GM19035 (cell line): ENCODE data around the gene B3GAT1.
"Not testable (repeated sequence)": the region's sequence is repeated elsewhere in the genome, so short reads cannot be mapped to it uniquely, and the experiment has no call there.

Experiments used
- ATAC-seq: cut with Tn5 transposase; IDR thresholded peaks from one replicate; pipeline ENCODE4 v1.9.1; 2021; ENCODE audit not compliant: unreplicated experiment

Gene B3GAT1, protein sequence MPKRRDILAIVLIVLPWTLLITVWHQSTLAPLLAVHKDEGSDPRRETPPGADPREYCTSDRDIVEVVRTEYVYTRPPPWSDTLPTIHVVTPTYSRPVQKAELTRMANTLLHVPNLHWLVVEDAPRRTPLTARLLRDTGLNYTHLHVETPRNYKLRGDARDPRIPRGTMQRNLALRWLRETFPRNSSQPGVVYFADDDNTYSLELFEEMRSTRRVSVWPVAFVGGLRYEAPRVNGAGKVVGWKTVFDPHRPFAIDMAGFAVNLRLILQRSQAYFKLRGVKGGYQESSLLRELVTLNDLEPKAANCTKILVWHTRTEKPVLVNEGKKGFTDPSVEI

GRCh38 chr11:134412203-134413042, at the start of gene B3GAT1:
Gene B3GAT1, minus strand, starts transcription at chr11:134412242. Its CDS starts 24,583 bp downstream, at chr11:134387659.
- ATAC-seq, result no peak

- ATAC-seq, result no peak
These were observed 49.6 kb upstream of the B3GAT1 start for GRCh38 chr11:134461621-134462020.

DNA sequence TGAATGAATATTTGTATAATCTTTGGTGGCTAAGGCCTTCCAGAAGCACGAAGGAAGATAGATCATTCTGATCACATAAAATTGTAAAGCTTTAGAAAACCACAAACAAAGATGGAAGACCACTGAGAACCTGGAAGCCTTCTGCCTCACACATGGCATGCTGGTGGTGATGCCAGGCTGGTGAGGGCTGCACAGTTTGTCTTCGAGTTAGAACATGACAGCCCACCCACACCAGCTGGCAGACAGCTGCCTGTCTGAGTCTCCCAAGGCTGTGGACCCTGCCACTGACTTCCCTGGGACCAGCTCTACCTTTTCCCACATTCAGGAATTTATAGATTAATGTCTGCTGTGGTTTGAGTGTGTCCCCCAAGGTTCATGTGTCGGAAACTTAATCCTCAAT, 48.8 kb upstream of the B3GAT1 start:
- ATAC-seq, result no peak

DNA sequence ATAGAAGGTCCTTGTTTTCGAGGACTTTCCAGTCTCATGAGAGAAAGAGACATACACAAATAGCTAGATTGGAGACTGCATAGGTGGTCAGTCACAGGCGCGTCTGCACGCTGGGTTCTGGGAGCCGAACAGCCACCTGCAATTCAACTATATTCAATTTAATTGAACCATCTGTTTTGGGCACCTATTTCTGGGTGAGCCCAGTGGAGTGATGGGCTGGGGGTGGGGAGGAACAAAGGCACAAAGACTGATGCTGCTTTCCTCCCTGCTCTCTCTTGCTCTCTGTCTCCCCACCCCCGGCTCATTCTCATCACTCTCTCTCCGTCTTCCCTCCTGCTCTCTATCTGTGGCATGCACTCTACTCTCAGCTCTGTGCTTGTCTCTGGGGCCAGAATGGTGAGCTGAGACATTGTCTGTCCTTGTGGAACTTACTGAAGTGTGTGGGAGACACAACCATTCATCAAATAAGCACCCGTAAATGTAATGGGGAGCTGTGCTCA, 48.1 kb upstream of the B3GAT1 start:
- ATAC-seq, result no peak

DNA sequence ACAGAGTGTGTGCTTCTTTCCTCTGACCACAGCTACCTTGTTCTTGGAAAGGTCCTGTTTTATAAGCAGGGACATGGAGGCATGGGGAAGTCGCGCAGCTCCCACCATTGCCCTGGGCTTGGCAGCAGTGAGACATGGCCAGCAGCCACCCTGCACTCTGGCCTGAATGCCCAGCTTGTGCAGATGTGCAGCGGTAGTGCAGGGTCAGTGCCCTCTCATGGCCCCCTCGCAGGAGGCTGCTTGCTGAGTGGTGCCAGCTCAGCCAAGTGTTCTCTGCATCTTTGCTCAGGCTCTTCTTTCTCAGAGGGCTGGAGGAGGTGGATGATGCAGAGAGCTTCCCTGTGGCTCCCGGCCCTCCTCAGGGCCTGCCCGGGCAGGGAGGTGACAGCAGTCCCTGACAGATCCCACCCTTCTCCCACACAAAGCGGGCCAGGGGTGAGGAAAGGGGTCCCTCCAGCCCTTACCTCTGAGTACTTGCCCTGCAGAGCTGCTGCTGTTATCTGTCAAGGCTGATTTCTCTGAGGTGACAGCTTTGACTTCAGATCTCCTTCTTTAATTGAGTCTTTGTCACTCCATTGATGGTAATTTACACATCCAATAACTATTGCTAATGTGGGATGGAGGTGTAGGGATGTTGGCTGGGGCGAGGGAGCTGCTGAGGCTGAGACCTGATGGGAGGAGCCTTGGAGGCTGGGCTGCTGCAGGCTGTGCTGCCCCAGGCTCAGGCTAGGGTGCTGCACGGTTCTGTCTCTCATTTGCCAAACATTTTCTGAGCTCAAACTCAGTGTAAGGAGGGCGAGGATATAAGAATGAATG, 47.4 kb upstream of the B3GAT1 start:
- no peak for ATAC-seq

DNA sequence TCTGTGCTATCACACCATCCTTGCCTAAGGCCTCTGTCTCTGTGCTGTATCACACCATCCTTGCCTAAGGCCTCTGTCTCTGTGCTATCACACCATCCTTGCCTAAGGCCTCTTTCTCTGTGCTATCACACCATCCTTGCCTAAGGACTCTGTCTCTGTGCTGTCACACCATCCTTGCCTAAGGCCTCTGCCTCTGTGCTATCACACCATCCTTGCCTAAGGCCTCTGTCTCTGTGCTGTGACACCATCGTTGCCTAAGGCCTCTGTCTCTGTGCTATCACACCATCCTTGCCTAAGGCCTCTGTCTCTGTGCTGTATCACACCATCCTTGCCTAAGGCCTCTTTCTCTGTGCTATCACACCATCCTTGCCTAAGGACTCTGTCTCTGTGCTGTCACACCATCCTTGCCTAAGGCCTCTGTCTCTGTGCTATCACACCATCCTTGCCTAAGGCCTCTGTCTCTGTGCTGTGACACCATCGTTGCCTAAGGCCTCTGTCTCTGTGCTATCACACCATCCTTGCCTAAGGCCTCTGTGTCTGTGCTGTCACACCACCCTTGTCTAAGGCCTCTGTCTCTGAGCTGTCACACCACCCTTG, 45.5 kb upstream of the B3GAT1 start:
- not testable (repeated sequence) for ATAC-seq

DNA sequence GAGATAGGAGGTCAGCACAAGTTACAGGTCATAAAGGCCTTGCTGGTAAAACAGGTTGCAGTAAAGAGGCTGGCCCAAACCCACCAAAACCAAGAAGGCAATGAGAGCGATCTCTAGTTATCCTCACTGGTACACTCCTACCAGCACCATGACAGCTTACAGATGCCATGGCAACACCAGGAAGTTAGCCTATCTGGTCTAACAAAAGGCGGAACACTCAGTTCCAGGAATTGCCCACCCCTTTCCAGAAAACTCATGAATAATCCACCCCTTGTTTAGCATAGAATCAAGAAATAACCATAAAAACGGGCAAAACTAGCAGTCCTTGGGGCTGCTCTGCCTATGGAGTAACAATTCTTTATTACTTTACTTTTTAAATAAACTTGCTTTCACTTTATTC, 43.5 kb upstream of the B3GAT1 start:
- ATAC-seq, result no peak

DNA sequence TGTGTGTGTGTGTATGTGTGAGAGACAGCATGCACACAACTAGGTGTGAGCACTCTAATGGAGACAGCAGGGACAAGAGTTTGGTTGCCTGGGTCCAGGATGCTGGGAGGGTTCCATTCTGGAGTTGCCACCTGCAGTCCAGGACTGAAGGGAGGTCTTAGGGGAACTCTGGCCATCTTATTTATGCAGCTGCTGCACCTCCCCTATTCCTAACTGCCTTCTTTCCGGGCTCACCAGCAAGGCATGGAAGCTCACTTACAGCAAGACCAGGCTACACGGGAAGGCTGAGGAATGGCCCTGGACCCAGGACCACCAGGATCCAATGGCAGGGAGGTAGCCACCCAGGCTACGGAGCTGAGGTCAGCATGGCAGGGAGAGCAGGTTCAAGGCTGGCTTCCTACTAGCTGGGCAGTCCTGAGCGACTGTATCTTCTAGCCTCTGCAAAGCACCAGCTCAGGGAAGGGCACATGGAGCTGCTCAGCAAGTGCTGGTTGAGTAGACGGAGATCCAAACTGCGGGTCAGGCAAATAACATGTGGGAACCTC, 42.2 kb upstream of the B3GAT1 start:
- no peak for ATAC-seq

- no peak for ATAC-seq
These were observed 41.4 kb upstream of the B3GAT1 start for GRCh38 chr11:134453441-134453840.

DNA sequence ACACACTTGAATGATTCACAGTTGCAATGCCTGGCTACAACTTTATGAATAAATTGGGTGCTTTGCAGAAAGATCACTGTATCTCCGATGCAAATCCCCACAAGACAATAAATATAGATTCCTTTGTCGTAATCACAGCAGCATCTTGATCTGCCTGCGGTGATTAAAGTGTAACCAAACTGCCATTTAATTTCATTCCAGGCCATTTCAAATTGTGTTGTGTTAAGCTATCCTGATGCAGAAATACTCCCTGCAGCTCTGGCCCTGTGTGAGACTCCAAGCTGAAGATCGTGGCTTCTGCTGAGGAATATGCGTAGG, 40.8 kb upstream of the B3GAT1 start:
- no peak for ATAC-seq

DNA sequence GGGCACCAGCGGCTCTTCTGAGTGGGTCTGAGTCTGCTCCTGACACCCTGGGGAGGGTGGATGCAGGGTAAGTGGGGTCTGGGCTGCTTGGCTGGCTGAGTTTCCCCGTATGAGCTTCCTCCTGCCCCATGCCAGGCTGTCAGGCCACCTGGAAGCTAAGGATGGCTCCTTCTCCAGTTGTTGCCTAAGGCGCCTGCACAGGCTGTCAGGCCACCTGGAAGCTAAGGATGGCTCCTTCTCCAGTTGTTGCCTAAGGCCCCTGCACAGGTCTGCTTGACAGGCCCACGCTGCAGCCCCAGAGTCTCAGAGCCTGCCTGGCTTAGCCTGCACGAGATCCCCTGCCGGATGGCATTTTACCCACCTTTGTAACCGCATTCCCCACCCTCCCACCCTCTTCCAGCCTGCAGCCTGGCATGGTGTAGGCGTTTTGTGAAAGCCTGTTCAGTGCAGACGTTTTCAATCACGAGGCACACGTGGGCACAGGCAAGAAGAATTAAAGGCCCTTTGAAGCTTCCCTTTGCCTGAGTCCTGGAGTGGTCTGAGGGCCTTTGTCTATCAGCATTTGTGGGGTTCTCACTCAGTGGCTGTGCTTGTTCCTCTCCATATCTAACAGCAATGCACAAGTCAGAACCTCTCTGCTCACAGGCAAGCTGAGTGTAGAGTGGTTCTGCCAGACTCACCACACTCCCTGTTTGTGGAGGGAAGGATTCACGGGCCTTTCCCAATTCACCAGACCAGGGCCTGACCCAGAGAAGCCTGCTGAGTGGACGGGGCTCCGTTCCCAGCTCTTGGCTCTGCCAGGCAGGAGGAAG, 40.2 kb upstream of the B3GAT1 start:
- ATAC-seq, result no peak

DNA sequence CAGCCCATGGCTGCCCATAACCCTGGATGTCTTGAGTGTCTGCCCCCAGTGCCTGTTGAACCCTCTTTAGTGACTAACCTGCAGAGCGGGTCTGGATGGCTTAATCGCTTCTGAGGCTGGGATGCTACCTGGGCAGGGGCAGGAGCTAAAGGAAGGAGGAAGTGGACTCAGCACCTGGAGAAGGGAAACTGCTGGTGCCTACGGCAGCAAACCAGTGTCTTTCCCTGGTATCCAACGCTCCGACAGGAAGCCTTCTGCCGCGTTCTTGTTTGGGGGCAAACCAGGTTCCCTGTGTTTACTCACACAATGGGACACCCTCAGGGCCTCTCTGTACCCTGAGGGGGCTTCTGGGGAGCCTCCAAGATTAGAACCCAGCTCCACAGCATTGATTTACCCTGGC, 38.1 kb upstream of the B3GAT1 start:
- no peak for ATAC-seq

- ATAC-seq, result no peak
These were observed 37.7 kb upstream of the B3GAT1 start for GRCh38 chr11:134449713-134450112.

DNA sequence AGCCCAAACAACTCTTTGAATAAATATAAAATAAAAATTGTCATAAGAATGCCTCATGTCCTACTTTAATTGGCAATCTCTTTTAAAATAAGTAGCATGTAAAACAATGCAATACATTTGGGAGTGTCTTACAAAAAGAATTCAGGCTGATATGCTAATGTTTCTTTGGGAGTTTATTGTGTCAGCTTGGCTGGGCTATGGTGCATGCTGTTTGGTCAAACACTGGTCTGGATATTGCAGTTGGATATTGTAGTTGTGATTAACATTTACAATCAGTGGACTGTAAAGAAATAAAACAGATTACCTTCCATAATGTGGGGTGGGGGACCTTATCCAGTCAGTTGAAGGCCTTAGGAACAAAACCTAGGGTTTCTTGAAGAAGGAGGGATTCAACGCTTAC, 37.0 kb upstream of the B3GAT1 start:
- ATAC-seq, result no peak

DNA sequence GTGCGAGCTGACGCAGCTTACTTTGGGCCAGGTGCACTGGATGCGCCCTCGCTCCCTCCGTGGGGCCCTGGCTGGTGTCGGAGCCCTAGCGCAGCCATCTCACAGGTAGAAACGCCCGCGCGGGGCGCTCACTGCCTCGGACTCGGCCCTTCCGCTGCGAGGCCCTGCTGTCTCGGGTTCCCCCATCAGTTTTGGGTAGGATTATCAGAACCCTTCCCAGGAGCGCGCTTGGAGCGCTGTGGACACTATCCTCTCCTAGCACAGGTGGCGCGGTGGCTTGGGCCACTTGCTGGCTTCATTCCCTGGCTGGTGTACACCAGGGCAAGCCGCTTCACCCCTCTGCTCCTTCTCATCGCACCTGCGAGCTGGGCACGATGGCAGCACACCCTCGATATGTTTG, 35.7 kb upstream of the B3GAT1 start:
- ATAC-seq, result no peak

- ATAC-seq, result no peak
These were observed 33.7 kb upstream of the B3GAT1 start for GRCh38 chr11:134445601-134446325.

DNA sequence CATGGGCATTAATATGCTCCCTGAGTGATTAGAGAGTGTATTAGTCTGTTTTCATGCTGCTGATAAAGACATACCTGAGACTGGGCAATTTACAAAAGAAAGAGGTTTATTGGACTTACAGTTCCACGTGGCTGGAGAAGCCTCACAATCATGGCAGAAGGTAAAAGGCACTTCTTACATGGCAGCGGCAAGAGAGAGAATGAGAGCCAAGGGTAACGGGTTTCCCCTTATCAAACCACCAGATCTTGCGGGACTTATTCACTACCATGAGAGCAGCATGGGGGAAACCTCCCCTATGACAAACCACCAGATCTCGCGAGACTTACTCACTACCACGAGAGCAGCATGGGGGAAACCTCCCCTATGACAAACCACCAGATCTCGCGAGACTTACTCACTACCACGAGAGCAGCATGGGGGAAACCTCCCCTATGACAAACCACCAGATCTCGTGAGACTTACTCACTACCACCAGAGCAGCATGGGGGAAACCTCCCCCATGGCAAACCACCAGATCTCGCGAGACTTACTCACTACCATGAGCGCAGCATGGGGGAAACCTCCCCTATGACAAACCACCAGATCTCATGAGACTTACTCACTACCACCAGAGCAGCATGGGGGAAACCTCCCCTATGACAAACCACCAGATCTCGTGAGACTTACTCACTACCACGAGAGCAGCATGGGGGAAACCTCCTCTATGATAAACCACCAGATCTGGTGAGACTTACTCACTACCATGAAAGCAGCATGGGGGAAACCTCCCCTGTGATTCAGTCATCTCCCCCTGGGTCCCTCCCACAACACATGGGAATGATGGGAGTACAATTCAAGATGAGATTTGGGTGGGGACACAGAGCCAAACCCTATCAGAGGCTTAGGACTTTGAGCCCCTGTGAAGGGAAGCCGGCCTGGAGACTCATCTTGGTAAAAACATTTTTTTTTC, 32.4 kb upstream of the B3GAT1 start:
- not testable (repeated sequence) for ATAC-seq

- ATAC-seq, result no peak
These were observed 31.2 kb upstream of the B3GAT1 start for GRCh38 chr11:134443246-134443645.
